Stomach (tissue), 4 donors: ENCODE measurements around the gene RBM10.

Source experiments
- POLR2A ChIP-seq, 4 donors: fragments of 450-650 bp; IDR thresholded peaks; one replicate each; pipeline ENCODE4 v1.6.1; 2016; ENCODE audit warnings: antibody characterized with exemption in 4 of 4, control low read depth in 2 of 4, mild to moderate bottlenecking in 1 of 4, moderate library complexity in 1 of 4
- POLR2AphosphoS5 ChIP-seq, 3 donors: sonication (generic); formaldehyde crosslinking; IDR thresholded peaks; one replicate each; pipeline ENCODE4 v1.6.1; 2016; ENCODE audit warnings: antibody characterized with exemption in 3 of 3
- TF ChIP-seq, protein P1 (sequence below), 7 experiments: fragments of 450-650 bp in 4 of 7; fragments of 200-600 bp in 3 of 7; sonication (generic) in 3 of 7; IDR thresholded peaks; one replicate each; pipeline ENCODE4 v1.5.1; 2016 to 2019; ENCODE audit warnings: antibody characterized with exemption in 7 of 7, control low read depth in 2 of 7, mild to moderate bottlenecking in 1 of 7

DNA sequence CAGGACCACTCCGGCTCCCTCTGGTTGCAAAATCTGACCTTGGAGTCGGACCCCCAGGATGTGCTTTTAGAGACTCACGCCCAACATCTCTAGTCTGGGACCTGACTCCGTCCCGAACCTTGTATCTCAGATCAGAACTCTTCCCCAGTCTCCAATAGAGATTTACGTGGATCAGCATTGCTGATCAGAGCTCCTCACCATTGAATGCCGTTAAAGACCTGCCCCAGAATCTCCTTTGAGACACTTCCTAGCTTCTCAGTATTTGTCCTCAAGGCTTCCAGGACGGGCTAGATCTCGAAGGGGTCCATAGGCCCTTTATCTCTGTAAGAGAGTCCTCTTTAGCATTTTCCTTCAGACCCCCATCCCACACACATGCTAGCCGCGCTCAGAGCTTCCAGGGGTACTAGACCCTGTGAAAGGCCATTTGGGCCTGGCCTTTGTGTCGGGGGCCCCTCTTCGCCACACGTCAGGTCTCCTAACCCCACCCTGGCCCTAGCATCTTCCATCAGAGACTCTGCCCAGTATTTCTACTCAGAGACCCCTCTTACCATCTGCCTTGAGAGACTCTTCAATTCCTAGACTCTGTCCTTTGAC, 49.3 kb downstream of the RBM10 start:
- TF ChIP-seq, protein P1, sequence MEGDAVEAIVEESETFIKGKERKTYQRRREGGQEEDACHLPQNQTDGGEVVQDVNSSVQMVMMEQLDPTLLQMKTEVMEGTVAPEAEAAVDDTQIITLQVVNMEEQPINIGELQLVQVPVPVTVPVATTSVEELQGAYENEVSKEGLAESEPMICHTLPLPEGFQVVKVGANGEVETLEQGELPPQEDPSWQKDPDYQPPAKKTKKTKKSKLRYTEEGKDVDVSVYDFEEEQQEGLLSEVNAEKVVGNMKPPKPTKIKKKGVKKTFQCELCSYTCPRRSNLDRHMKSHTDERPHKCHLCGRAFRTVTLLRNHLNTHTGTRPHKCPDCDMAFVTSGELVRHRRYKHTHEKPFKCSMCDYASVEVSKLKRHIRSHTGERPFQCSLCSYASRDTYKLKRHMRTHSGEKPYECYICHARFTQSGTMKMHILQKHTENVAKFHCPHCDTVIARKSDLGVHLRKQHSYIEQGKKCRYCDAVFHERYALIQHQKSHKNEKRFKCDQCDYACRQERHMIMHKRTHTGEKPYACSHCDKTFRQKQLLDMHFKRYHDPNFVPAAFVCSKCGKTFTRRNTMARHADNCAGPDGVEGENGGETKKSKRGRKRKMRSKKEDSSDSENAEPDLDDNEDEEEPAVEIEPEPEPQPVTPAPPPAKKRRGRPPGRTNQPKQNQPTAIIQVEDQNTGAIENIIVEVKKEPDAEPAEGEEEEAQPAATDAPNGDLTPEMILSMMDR (IDR thresholded peaks at IDR 0.05) = no peak
- TF ChIP-seq POLR2A (IDR thresholded peaks at IDR 0.05) = no peak
- no peak for TF ChIP-seq POLR2AphosphoS5 (IDR thresholded peaks at IDR 0.05)
